Thyroid gland (tissue), 4 donors: Measurements from ENCODE around the gene PPP2R2C. TPM values are rescaled to one million over a fixed set of nuclear protein-coding genes. Genes with fewer than 3 reads are reported as not detected.
A peak's percentile ranks its signal among the peaks of the same experiment; 100 is the strongest.

ENCODE experiments used
- DNase-seq, 2 donors: peaks; one replicate each; pipeline ENCODE4 v3.0.0-alpha.2; 2019
- H3K27ac ChIP-seq, 3 donors: fragments of 200-600 bp; sonication (generic); 1 replicate in 2 of 3; 2 replicates in 1 of 3; pipeline ENCODE4 v1.5.1; 2016 to 2019; ENCODE audit warnings: mild to moderate bottlenecking in 1 of 3, moderate library complexity in 1 of 3
- H3K27me3 ChIP-seq: fragments of 200-600 bp; sonication (generic); one replicate; pipeline ENCODE4 v1.5.1; 2019
- H3K36me3 ChIP-seq, 2 donors: fragments of 200-600 bp; sonication (generic); one replicate each; pipeline ENCODE4 v1.5.1; 2016 to 2019
- H3K4me1 ChIP-seq, 2 donors: fragments of 200-600 bp; sonication (generic); one replicate each; pipeline ENCODE4 v1.5.1; 2017 to 2019
- H3K4me3 ChIP-seq, 3 donors: fragments of 200-600 bp; sonication (generic); replicated peaks in 1 of 3; 1 replicate in 2 of 3; 2 replicates in 1 of 3; pipeline ENCODE4 v1.5.1; 2016; ENCODE audit warnings: mild to moderate bottlenecking in 1 of 3
- H3K9me3 ChIP-seq: fragments of 200-600 bp; sonication (generic); one replicate; pipeline ENCODE4 v1.5.1; 2017
- CTCF ChIP-seq, 6 experiments: fragments of 200-600 bp in 3 of 6; fragments of 450-650 bp in 3 of 6; sonication (generic) in 3 of 6; IDR thresholded peaks; one replicate each; pipeline ENCODE4 v1.5.1; 2016 to 2019; ENCODE audit warnings: antibody characterized with exemption in 6 of 6, mild to moderate bottlenecking in 2 of 6, inconsistent platforms in 1 of 6, moderate library complexity in 1 of 6
- POLR2A ChIP-seq, 2 donors: fragments of 450-650 bp; IDR thresholded peaks; one replicate each; pipeline ENCODE4 v1.6.1; 2017; ENCODE audit warnings: antibody characterized with exemption in 2 of 2, mild to moderate bottlenecking in 2 of 2, moderate library complexity in 1 of 2
- WGBS, 2 donors: methylation state at CpG; one replicate each; pipeline ENCODE4 v1.1.5; 2017; 5-methylcytosine and 5-hydroxymethylcytosine counted together
- intact Hi-C: fragments of 100-400 bp; cut with DNase I; formaldehyde crosslinking; loops from one replicate; pipeline ENCODE4 v1.15.1; 2023
- total RNA-seq, 4 donors: library from RNA; depleted of rRNA; stranded (reverse); fragments of >200 nt; gene quantifications; one replicate each; pipeline ENCODE4 v1.2.3, GENCODE V29; 2016

PPP2R2C gene
- total RNA-seq, 4 donors from 2014 or later = 0.15 to 1.5 (median 0.33) TPM; not detected in 1

- no peak overlapping the region for H3K4me3 ChIP-seq
- H3K36me3 ChIP-seq = no peaks in the 10 kb centered on the region
- no peak for DNase-seq
- WGBS, 2 donors = 68 to 79% methylated on average over 6 of the region's 6 CpGs
- H3K9me3 ChIP-seq = no peaks in the 10 kb centered on the region
- H3K4me1 ChIP-seq = no peaks in the 10 kb centered on the region
- intact Hi-C loops = no loop called here
- no peaks in the 10 kb centered on the region for H3K27me3 ChIP-seq
- TF ChIP-seq CTCF (IDR thresholded peaks at IDR 0.05) = no peak
- no peak for TF ChIP-seq POLR2A (IDR thresholded peaks at IDR 0.05)
- H3K27ac ChIP-seq = no peak overlapping the region
These were observed 31.2 kb downstream of the PPP2R2C start for GRCh38 chr4:6441202-6441582.

GRCh38 chr4:6440506-6441201, 31.8 kb downstream of the PPP2R2C start:
- no peak for TF ChIP-seq CTCF (IDR thresholded peaks at IDR 0.05)
- no peak for TF ChIP-seq POLR2A (IDR thresholded peaks at IDR 0.05)
- intact Hi-C loops = no loop called here
- Histone ChIP-seq H3K36me3 (no peaks in the 10 kb centered on the region), H3K27me3 (no peaks in the 10 kb centered on the region), H3K9me3 (no peaks in the 10 kb centered on the region), H3K4me1 (no peaks in the 10 kb centered on the region), H3K27ac (no peak overlapping the region), H3K4me3 (no peak overlapping the region)
- WGBS, 2 donors = 64 to 75% methylated on average over 7 to 8 of the region's 8 CpGs
- DNase-seq = no peak

- Histone ChIP-seq H3K9me3 (no peaks in the 10 kb centered on the region), H3K4me1 (no peaks in the 10 kb centered on the region), H3K27ac (no peak overlapping the region), H3K36me3 (no peaks in the 10 kb centered on the region), H3K27me3 (no peaks in the 10 kb centered on the region), H3K4me3 (no peak overlapping the region)
- intact Hi-C loops = no loop called here
- TF ChIP-seq CTCF (IDR thresholded peaks at IDR 0.05) (no peak), POLR2A (IDR thresholded peaks at IDR 0.05) (no peak)
- no peak for DNase-seq
- WGBS, 2 donors = 74 to 77% methylated on average over 6 of the region's 6 CpGs
These were observed 33.2 kb downstream of the PPP2R2C start for GRCh38 chr4:6439120-6439762.

- H3K4me3 ChIP-seq = no peak overlapping the region
- DNase-seq = peak in 1 of 2 donors; percentile 29
- H3K36me3 ChIP-seq = no peaks in the 10 kb centered on the region
- no peaks in the 10 kb centered on the region for H3K9me3 ChIP-seq
- H3K27ac ChIP-seq = no peak overlapping the region
- WGBS, 2 donors = 66 to 72% methylated on average over 5 of the region's 5 CpGs
- H3K4me1 ChIP-seq = no peaks in the 10 kb centered on the region
- no peak for TF ChIP-seq POLR2A (IDR thresholded peaks at IDR 0.05)
- no peak for TF ChIP-seq CTCF (IDR thresholded peaks at IDR 0.05)
- intact Hi-C loops = no loop called here
- no peaks in the 10 kb centered on the region for H3K27me3 ChIP-seq
These were observed 34.6 kb downstream of the PPP2R2C start for GRCh38 chr4:6437826-6438238.

GRCh38 chr4:6435010-6435409, 37.4 kb downstream of the PPP2R2C start:
- H3K27ac ChIP-seq = no peak overlapping the region
- no peaks in the 10 kb centered on the region for H3K4me1 ChIP-seq
- H3K36me3 ChIP-seq = no peaks in the 10 kb centered on the region
- DNase-seq = no peak
- no peaks in the 10 kb centered on the region for H3K9me3 ChIP-seq
- TF ChIP-seq POLR2A (IDR thresholded peaks at IDR 0.05) (no peak), CTCF (IDR thresholded peaks at IDR 0.05) (no peak)
- H3K27me3 ChIP-seq = no peaks in the 10 kb centered on the region
- H3K4me3 ChIP-seq = no peak overlapping the region
- intact Hi-C loops = no loop called here
